HG03520 (cell line): ENCODE results near the gene CCDC154.
"Not testable (repeated sequence)": the region's sequence is repeated elsewhere in the genome, so short reads cannot be mapped to it uniquely, and the experiment has no call there.

ENCODE experiments used
- ATAC-seq: cut with Tn5 transposase; IDR thresholded peaks from one replicate; pipeline ENCODE4 v1.9.1; 2021; ENCODE audit warnings: mild to moderate bottlenecking, moderate library complexity; ENCODE audit not compliant: unreplicated experiment

The CCDC154 gene

GRCh38 chr16:1455190-1456171, 11.1 kb upstream of the CCDC154 start:
- no peak for ATAC-seq

GRCh38 chr16:1454561-1454960, 10.2 kb upstream of the CCDC154 start:
- no peak for ATAC-seq

- ATAC-seq, result no peak
Observed at GRCh38 chr16:1453316-1453715, 9.0 kb upstream of the CCDC154 start.

- ATAC-seq, result no peak
Observed at GRCh38 chr16:1452530-1452929, 8.2 kb upstream of the CCDC154 start.

- no peak for ATAC-seq
Observed at GRCh38 chr16:1451702-1452392, 7.5 kb upstream of the CCDC154 start.

GRCh38 chr16:1450841-1451240, 6.5 kb upstream of the CCDC154 start:
- no peak for ATAC-seq

GRCh38 chr16:1450218-1450617, 5.9 kb upstream of the CCDC154 start:
- ATAC-seq, result no peak

GRCh38 chr16:1449201-1449788, 4.9 kb upstream of the CCDC154 start:
- ATAC-seq, result no peak

GRCh38 chr16:1448536-1449116, 4.3 kb upstream of the CCDC154 start:
- no peak for ATAC-seq

- ATAC-seq, result no peak
Observed at GRCh38 chr16:1447965-1448364, 3.6 kb upstream of the CCDC154 start.

GRCh38 chr16:1446296-1447080, 2.1 kb upstream of the CCDC154 start:
- no peak for ATAC-seq

GRCh38 chr16:1445518-1446203, 1.3 kb upstream of the CCDC154 start:
- no peak for ATAC-seq

- ATAC-seq, result no peak
Observed at GRCh38 chr16:1444730-1445517, 568 bp upstream of the CCDC154 start.

GRCh38 chr16:1443403-1443973, 868 bp downstream of the CCDC154 start:
- no peak for ATAC-seq

GRCh38 chr16:1442697-1443096, 1.7 kb downstream of the CCDC154 start:
- no peak for ATAC-seq

GRCh38 chr16:1441391-1441829, 2.9 kb downstream of the CCDC154 start:
- no peak for ATAC-seq

- not testable (repeated sequence) for ATAC-seq
Observed at GRCh38 chr16:1439699-1440074, 4.7 kb downstream of the CCDC154 start.

GRCh38 chr16:1439058-1439698, 5.2 kb downstream of the CCDC154 start:
- ATAC-seq, result no peak
